Measurements from ENCODE around the gene TSHZ1.

The TSHZ1 gene

DNA sequence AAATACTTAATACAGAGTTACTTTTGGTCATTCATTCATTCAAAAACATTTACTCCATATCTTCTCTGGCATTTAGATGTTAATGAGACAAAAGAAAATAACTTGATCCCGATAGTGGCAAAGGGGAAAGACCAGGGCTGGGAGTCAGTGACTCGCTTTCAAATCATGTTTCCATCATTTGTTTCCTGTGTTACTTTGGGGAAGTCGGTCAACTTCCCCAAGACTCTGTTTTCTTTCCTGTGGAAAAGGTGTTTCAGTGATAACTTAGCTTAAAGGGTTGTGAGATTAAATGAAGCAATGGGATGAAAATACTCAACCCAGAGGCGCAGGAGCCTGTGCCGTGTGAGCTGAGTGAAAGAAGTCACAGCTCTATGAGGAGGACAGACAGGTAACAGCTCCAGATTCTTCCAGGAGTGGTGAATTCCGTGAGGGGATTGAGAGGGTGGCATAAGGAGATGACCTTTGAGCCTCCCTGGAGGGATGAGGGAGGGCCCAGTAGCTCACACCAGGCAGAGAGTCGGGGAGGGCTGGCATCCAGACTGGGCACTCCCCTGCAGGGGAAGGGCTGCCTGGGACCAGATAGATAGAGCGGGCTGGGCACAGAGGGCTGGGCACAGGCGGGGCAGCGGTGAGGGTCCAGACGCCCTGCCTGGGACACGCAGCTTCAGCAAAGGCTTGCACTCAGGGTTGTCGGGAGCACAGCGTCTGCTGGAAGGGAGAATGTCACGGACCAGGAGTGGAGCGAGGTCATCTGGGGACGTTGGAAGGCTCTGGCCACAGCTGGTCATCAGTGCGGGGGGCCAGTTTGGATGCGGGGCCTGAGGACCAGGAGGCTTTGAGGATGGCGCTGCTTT, 70.1 kb downstream of the TSHZ1 start:
- Histone ChIP-seq H3K36me3 (peaks cover 11 to 25% (median 16%) of the 10 kb centered on the region in 11 experiments; a peak in 19 of 22 replicates), H3K4me1 (peaks cover 0 to 17% (median 9%) of the 10 kb centered on the region in 10 experiments; a peak in 13 of 20 replicates), H3K4me2 (peak overlapping the region in 6 of 11 experiments; percentile 12 to 41 (median 28); a peak in 8 of 22 replicates), H4K20me1 (peaks cover 0 to 32% (median 2%) of the 10 kb centered on the region in 11 experiments; a peak in 8 of 22 replicates), H3K9ac (no peak overlapping the region), H3K27ac (0 out of 22 replicates have a peak overlapping the region, but pooled peaks of 1 of the 11 experiments have one; percentile 2), H3K4me3 (no peak overlapping the region), H3K27me3 (no peaks in the 10 kb centered on the region), H3K9me3 (replicated peaks in 1 of 11) (peaks cover 0 to 19% (median 5%) of the 10 kb centered on the region in 11 experiments; a peak in 7 of 22 replicates)
- no peak for TF ChIP-seq Cebpa-rat (IDR thresholded peaks at IDR 0.05)

DNA sequence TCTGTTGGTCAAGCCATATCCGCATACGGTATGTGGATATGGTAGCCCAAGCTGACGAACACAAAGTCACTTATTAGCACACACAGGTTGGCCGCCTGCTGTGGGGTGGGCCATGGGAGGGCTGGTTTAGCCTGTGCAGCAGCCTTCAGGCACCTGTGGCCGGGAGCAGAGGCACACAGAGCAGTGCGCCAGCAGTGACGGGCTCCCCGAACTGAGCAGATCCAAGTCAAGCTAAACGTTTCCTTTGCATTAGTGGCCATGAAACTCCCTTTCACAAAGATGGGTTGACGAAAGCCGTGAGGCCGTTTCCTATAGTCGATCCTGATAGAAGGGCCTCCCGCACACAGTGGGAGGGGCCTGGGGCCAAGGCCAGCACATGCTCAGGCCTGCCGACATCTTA, 72.1 kb downstream of the TSHZ1 start:
- no peaks in the 10 kb centered on the region for H3K27me3 ChIP-seq
- peaks cover 0 to 37% (median 19%) of the 10 kb centered on the region in 11 experiments; a peak in 17 of 22 replicates for H3K9me3 ChIP-seq (replicated peaks in 1 of 11)
- TF ChIP-seq Cebpa-rat (IDR thresholded peaks at IDR 0.05), result no peak
- no peak overlapping the region for H3K4me2 ChIP-seq
- no peak overlapping the region for H3K9ac ChIP-seq
- no peak overlapping the region for H3K4me3 ChIP-seq
- H4K20me1 ChIP-seq, result peaks cover 0 to 29% (median 0%) of the 10 kb centered on the region in 11 experiments; a peak in 7 of 22 replicates
- peaks cover 0 to 10% (median 8%) of the 10 kb centered on the region in 10 experiments; a peak in 13 of 20 replicates for H3K4me1 ChIP-seq
- H3K27ac ChIP-seq, result no peak overlapping the region
- H3K36me3 ChIP-seq, result peaks cover 31 to 45% (median 36%) of the 10 kb centered on the region in 11 experiments

DNA sequence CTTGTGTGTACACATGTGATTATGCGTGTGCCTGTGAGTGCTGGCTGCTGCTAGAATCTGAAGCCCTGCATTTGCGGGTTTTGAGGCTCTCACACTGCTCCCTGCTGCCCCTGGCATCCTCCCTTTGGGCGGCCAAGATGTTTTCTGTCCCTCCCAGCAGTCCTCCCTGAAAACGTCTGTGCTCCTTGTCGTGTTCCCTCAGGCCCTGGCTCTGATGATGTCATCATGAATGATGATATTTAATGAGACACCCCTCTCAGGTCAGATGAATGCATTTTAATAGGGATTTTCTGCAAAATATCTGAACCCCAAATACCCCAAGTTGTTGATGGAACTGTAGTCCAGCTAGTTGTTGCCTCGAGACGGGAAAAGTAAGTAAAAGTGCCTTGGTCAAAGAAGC, 73.1 kb downstream of the TSHZ1 start:
- H3K4me3 ChIP-seq, result no peak overlapping the region
- H3K4me2 ChIP-seq, result no peak overlapping the region
- H4K20me1 ChIP-seq, result peaks cover 0 to 25% (median 0%) of the 10 kb centered on the region in 11 experiments; a peak in 7 of 22 replicates
- peaks cover 40 to 55% (median 44%) of the 10 kb centered on the region in 11 experiments for H3K36me3 ChIP-seq
- H3K27ac ChIP-seq, result no peak overlapping the region
- peaks cover 0 to 10% (median 8%) of the 10 kb centered on the region in 10 experiments; a peak in 13 of 20 replicates for H3K4me1 ChIP-seq
- H3K9me3 ChIP-seq (replicated peaks in 1 of 11), result peaks cover 0 to 37% (median 19%) of the 10 kb centered on the region in 11 experiments; a peak in 17 of 22 replicates
- no peak for TF ChIP-seq Cebpa-rat (IDR thresholded peaks at IDR 0.05)
- H3K9ac ChIP-seq, result no peak overlapping the region
- no peaks in the 10 kb centered on the region for H3K27me3 ChIP-seq

DNA sequence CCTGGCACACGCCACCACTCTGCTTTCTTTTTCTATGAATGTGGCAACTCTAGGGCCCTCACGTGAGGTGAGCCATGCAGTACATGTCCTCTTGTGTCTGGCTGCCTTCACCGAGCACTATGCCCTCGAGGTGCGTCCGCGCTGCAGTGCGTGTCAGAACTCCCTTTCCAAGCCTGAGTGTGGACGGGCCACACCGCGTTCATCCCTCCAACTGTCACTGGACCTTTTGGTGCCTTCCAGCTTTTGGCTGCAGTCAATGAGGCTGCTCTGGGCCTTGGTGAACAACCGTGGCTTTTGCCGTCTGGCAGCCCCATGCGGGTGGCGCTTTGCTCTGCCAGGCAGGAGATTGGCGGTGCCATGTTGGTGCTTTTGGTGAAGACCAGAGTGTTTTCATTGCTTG, 74.0 kb downstream of the TSHZ1 start:
- Histone ChIP-seq H3K4me1 (peaks cover 0 to 10% (median 7%) of the 10 kb centered on the region in 10 experiments; a peak in 13 of 20 replicates), H3K9ac (no peak overlapping the region), H3K27ac (no peak overlapping the region), H3K4me3 (no peak overlapping the region), H3K4me2 (no peak overlapping the region), H3K27me3 (no peaks in the 10 kb centered on the region), H4K20me1 (peaks cover 0 to 17% (median 0%) of the 10 kb centered on the region in 11 experiments; a peak in 6 of 22 replicates), H3K36me3 (peaks cover 40 to 56% (median 45%) of the 10 kb centered on the region in 11 experiments), H3K9me3 (replicated peaks in 1 of 11) (peaks cover 0 to 37% (median 19%) of the 10 kb centered on the region in 11 experiments; a peak in 17 of 22 replicates)
- no peak for TF ChIP-seq Cebpa-rat (IDR thresholded peaks at IDR 0.05)

DNA sequence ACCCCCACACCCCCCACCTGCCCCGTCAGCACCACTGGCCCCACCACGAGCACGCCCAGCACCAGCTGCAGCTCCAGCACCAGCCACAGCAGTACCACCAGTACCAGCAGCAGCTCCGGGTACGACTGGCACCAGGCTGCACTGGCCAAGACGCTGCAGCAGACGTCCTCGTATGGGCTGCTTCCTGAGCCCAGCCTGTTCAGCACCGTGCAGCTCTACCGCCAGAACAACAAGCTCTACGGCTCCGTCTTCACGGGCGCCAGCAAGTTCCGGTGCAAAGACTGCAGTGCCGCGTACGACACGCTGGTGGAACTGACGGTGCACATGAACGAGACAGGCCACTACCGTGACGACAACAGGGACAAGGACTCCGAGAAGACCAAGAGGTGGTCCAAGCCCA, 75.3 kb downstream of the TSHZ1 start:
- peaks cover 40 to 56% (median 45%) of the 10 kb centered on the region in 11 experiments for H3K36me3 ChIP-seq
- no peak overlapping the region for H3K4me2 ChIP-seq
- TF ChIP-seq Cebpa-rat (IDR thresholded peaks at IDR 0.05), result no peak
- no peaks in the 10 kb centered on the region; a peak in 2 of 20 replicates for H3K4me1 ChIP-seq
- H3K9me3 ChIP-seq (replicated peaks in 1 of 11), result peaks cover 0 to 37% (median 19%) of the 10 kb centered on the region in 11 experiments; a peak in 17 of 22 replicates
- H3K27me3 ChIP-seq, result no peaks in the 10 kb centered on the region
- H4K20me1 ChIP-seq, result peaks cover 0 to 13% (median 0%) of the 10 kb centered on the region in 11 experiments; a peak in 4 of 22 replicates
- H3K27ac ChIP-seq, result no peak overlapping the region
- H3K9ac ChIP-seq, result no peak overlapping the region
- H3K4me3 ChIP-seq, result no peak overlapping the region

DNA sequence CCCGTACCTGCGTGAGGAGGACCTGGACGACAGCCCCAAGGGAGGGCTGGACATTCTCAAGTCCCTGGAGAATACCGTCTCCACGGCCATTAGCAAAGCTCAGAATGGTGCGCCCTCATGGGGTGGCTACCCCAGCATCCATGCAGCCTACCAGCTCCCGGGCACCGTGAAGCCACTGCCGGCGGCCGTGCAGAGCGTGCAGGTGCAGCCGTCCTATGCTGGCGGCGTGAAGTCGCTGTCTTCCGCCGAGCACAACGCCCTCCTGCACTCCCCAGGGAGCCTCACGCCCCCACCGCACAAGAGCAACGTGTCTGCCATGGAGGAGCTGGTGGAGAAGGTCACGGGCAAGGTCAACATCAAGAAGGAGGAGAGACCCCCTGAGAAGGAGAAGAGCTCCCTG, 76.4 kb downstream of the TSHZ1 start:
- no peak for TF ChIP-seq Cebpa-rat (IDR thresholded peaks at IDR 0.05)
- H3K27me3 ChIP-seq, result no peaks in the 10 kb centered on the region

DNA sequence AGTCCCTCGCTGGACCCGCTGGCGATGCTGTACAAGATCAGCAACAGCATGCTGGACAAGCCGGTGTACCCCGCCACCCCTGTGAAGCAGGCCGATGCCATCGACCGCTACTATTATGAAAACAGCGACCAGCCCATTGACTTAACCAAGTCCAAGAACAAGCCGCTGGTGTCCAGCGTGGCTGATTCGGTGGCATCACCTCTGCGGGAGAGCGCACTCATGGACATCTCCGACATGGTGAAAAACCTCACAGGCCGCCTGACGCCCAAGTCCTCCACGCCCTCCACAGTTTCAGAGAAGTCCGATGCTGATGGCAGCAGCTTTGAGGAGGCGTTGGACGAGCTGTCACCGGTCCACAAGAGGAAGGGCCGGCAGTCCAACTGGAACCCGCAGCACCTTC, 77.1 kb downstream of the TSHZ1 start:
- H3K9ac ChIP-seq, result no peak overlapping the region
- H3K27me3 ChIP-seq, result no peaks in the 10 kb centered on the region
- peaks cover 0 to 31% (median 19%) of the 10 kb centered on the region in 11 experiments; a peak in 17 of 22 replicates for H3K9me3 ChIP-seq (replicated peaks in 1 of 11)
- H4K20me1 ChIP-seq, result peaks cover 0 to 4% (median 0%) of the 10 kb centered on the region in 11 experiments; a peak in 3 of 22 replicates
- no peak overlapping the region for H3K27ac ChIP-seq
- no peak overlapping the region for H3K4me2 ChIP-seq
- H3K4me1 ChIP-seq, result no peaks in the 10 kb centered on the region
- peaks cover 40 to 52% (median 43%) of the 10 kb centered on the region in 11 experiments for H3K36me3 ChIP-seq
- no peak overlapping the region for H3K4me3 ChIP-seq
- no peak for TF ChIP-seq Cebpa-rat (IDR thresholded peaks at IDR 0.05)

More for the DNA sequence above, 76.4 kb downstream of the TSHZ1 start:
- Histone ChIP-seq H4K20me1 (peaks cover 0 to 6% (median 0%) of the 10 kb centered on the region in 11 experiments; a peak in 3 of 22 replicates), H3K9ac (no peak overlapping the region), H3K36me3 (peaks cover 40 to 54% (median 44%) of the 10 kb centered on the region in 11 experiments), H3K4me3 (no peak overlapping the region), H3K4me2 (no peak overlapping the region), H3K4me1 (no peaks in the 10 kb centered on the region), H3K27ac (no peak overlapping the region), H3K9me3 (replicated peaks in 1 of 11) (peaks cover 0 to 31% (median 19%) of the 10 kb centered on the region in 11 experiments; a peak in 17 of 22 replicates)

DNA sequence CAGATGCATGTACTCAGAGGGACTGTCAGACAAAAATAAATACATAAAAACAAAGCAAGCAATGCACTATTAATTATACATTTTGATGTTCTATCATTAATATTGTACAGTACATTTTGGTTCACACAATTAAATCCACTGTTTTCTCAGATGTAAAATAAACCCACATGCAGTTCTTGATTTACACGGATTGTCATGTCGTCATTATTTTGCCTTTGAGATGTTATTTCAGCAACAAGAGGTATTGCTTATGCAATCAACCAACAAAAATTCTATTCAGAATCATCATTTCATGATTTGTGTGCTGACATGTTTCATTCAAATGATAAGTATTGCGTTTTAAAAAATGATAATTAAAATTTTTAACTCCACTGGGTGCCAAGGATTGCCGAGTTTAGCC, 79.2 kb downstream of the TSHZ1 start:
- Histone ChIP-seq H3K4me3 (no peak overlapping the region), H3K9me3 (replicated peaks in 1 of 11) (peaks cover 0 to 26% (median 19%) of the 10 kb centered on the region in 11 experiments; a peak in 17 of 22 replicates), H4K20me1 (peaks cover 0 to under 1% (median 0%) of the 10 kb centered on the region in 11 experiments; a peak in 1 of 22 replicates), H3K4me1 (no peaks in the 10 kb centered on the region), H3K9ac (no peak overlapping the region), H3K36me3 (peaks cover 36 to 44% (median 39%) of the 10 kb centered on the region in 11 experiments), H3K4me2 (no peak overlapping the region), H3K27me3 (no peaks in the 10 kb centered on the region), H3K27ac (no peak overlapping the region)
- TF ChIP-seq Cebpa-rat (IDR thresholded peaks at IDR 0.05), result no peak

All from BLaER1 treated with 17β-estradiol and CSF1 and Interleukin-3, amounts not matched to agents 10 nM and 100 nM (cell line).